ENCODE results near the gene INSM2.

The INSM2 gene

DNA sequence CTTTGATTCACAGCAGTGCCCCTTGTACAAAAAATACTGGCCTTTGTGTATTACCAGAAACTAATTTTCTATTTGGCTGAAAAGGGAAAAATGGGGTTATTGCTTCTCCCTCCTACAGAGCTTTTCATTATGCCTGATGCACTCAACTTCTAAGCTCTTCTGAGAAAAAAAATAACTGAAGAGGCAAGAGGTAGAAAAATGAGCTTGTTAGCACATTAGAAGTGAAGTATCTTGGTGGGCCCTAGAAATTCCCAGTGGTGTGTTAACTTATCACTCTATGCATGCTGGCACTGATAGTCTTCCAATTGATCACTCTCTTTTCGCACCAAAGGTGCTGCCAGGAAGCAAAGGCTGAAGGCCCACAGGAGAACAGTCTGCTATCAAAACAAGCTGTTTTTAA lies 17.1 kb downstream of the INSM2 start:
- no peak overlapping the region for H3K27ac ChIP-seq (ENCODE audit: low read length)

DNA sequence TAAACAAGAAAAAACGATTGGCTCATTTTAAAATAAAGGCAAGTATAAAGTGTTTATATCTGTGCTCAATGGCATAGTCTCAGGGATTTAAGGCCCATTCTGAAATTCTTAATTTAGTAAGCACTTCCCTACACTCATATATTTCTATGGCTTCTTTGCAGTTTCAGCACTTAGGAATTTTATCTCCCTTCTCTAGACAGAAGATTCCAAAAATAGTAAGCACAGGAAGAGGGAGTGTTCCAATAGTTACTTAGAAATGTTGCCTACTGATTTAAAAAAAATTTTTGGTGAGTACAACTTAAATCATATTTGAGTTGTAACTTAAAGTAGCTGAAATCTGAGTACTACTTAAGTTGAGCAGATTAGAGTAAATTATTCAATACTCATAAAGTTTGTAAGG lies 19.8 kb downstream of the INSM2 start:
- H3K27ac ChIP-seq (ENCODE audit: low read length), result no peak overlapping the region
- H3K4me3 ChIP-seq (ENCODE audit: low read length), result no peak overlapping the region
- H3K4me1 ChIP-seq (ENCODE audit: control insufficient read depth, low read depth, low read length), result peaks cover 20% of the 10 kb centered on the region
- H3K36me3 ChIP-seq (ENCODE audit: control insufficient read depth, low read depth, low read length), result no peaks in the 10 kb centered on the region
- H3K9me3 ChIP-seq (ENCODE audit: control insufficient read depth, low read depth, low read length), result no peaks in the 10 kb centered on the region
- H3K27me3 ChIP-seq (ENCODE audit: control insufficient read depth, insufficient read depth, low read length), result no peaks in the 10 kb centered on the region
- H3K9ac ChIP-seq (ENCODE audit: low read length), result no peak overlapping the region

More for the DNA sequence above, 17.1 kb downstream of the INSM2 start:
- H3K4me3 ChIP-seq (ENCODE audit: low read length), result no peak overlapping the region
- no peaks in the 10 kb centered on the region for H3K36me3 ChIP-seq (ENCODE audit: control insufficient read depth, low read depth, low read length)
- no peaks in the 10 kb centered on the region for H3K27me3 ChIP-seq (ENCODE audit: control insufficient read depth, insufficient read depth, low read length)
- peaks cover 6% of the 10 kb centered on the region for H3K4me1 ChIP-seq (ENCODE audit: control insufficient read depth, low read depth, low read length)
- H3K9ac ChIP-seq (ENCODE audit: low read length), result no peak overlapping the region
- no peaks in the 10 kb centered on the region for H3K9me3 ChIP-seq (ENCODE audit: control insufficient read depth, low read depth, low read length)

- Histone ChIP-seq H3K4me1 (ENCODE audit: control insufficient read depth, low read depth, low read length) (peaks cover 15% of the 10 kb centered on the region), H3K36me3 (ENCODE audit: control insufficient read depth, low read depth, low read length) (no peaks in the 10 kb centered on the region), H3K4me3 (ENCODE audit: low read length) (no peak overlapping the region), H3K9ac (ENCODE audit: low read length) (no peak overlapping the region), H3K27me3 (ENCODE audit: control insufficient read depth, insufficient read depth, low read length) (no peaks in the 10 kb centered on the region), H3K9me3 (ENCODE audit: control insufficient read depth, low read depth, low read length) (no peaks in the 10 kb centered on the region), H3K27ac (ENCODE audit: low read length) (no peak overlapping the region)
Measured at GRCh38 chr14:35556548-35556947, 22.6 kb downstream of the INSM2 start.

GRCh38 chr14:35557221-35557747 lies 23.3 kb downstream of the INSM2 start:
- Histone ChIP-seq H3K36me3 (ENCODE audit: control insufficient read depth, low read depth, low read length) (no peaks in the 10 kb centered on the region), H3K27ac (ENCODE audit: low read length) (no peak overlapping the region), H3K9me3 (ENCODE audit: control insufficient read depth, low read depth, low read length) (no peaks in the 10 kb centered on the region), H3K4me1 (ENCODE audit: control insufficient read depth, low read depth, low read length) (peaks cover 15% of the 10 kb centered on the region), H3K9ac (ENCODE audit: low read length) (no peak overlapping the region), H3K4me3 (ENCODE audit: low read length) (no peak overlapping the region), H3K27me3 (ENCODE audit: control insufficient read depth, insufficient read depth, low read length) (no peaks in the 10 kb centered on the region)

DNA sequence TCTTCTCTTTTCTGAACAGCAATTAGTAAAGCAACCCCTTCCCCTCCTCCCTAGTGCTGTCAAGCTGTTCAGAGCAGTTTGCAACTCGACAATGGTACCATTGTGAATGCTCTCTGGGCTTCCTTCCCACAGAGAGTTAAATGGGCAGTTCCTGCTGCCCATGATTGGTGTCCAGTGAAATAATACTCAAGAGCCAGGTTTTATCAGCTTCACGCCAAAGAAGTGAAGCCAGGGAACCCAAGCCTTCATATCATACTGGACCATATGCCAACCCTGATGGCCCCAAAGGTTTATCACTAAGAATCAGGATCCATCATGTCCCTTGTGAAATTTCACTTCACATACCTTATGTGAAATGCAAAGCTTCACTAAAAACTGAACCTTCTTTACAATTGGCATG lies 24.7 kb downstream of the INSM2 start:
- peaks cover 15% of the 10 kb centered on the region for H3K4me1 ChIP-seq (ENCODE audit: control insufficient read depth, low read depth, low read length)
- no peaks in the 10 kb centered on the region for H3K27me3 ChIP-seq (ENCODE audit: control insufficient read depth, insufficient read depth, low read length)
- no peak overlapping the region for H3K27ac ChIP-seq (ENCODE audit: low read length)
- no peaks in the 10 kb centered on the region for H3K36me3 ChIP-seq (ENCODE audit: control insufficient read depth, low read depth, low read length)
- H3K9ac ChIP-seq (ENCODE audit: low read length), result no peak overlapping the region
- H3K9me3 ChIP-seq (ENCODE audit: control insufficient read depth, low read depth, low read length), result no peaks in the 10 kb centered on the region
- H3K4me3 ChIP-seq (ENCODE audit: low read length), result no peak overlapping the region

DNA sequence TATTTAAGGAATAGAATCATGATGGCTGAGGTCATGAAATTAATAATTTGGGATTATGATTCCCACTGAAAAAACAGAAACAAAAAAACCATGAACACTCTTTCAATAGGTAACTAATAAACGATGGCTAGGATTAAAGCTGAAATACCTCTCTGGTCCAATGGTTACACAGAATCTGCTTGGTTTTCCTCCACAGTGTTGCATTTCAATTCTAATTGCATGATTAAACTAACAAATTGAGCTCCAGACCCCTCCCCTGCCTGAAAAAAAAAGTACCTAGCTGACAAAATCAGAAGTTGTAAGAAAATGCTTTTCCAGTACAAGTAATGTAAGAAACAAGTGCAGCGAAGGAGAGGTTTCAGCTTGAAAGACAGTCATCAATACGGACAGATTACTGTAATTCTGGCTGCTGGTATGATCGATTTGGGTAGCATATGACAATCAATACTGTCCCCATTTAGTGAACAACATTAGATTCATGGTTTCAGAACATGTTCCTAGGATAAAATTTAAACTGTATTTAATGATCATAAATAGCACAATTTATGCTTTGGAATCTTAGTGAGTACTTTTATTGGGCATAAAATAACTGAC lies 32.0 kb downstream of the INSM2 start:
- no peak overlapping the region for H3K27ac ChIP-seq (ENCODE audit: low read length)
- peaks cover 3% of the 10 kb centered on the region for H3K4me1 ChIP-seq (ENCODE audit: control insufficient read depth, low read depth, low read length)
- H3K36me3 ChIP-seq (ENCODE audit: control insufficient read depth, low read depth, low read length), result no peaks in the 10 kb centered on the region
- H3K27me3 ChIP-seq (ENCODE audit: control insufficient read depth, insufficient read depth, low read length), result no peaks in the 10 kb centered on the region
- H3K9me3 ChIP-seq (ENCODE audit: control insufficient read depth, low read depth, low read length), result no peaks in the 10 kb centered on the region
- no peak overlapping the region for H3K9ac ChIP-seq (ENCODE audit: low read length)
- H3K4me3 ChIP-seq (ENCODE audit: low read length), result no peak overlapping the region

DNA sequence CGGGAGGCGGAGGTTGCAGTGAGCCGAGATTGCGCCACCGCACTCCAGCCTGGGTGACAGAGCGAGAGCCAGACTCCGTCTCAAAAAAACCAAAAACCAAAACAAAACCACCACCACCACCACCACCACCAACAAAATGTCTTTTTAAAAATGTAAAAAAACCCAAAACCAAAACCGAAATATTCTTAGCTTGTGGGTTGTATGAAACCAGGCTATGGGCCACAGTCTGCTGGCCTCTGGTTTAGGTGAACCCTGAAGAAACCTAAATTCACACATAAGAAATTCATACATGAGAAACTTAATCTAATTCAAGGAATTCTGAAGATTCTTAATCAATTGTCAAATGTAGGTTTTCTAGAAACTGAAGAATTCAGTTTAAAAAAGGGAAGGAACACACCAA lies 37.6 kb downstream of the INSM2 start:
- H3K4me3 ChIP-seq (ENCODE audit: low read length), result no peak overlapping the region
- H3K9ac ChIP-seq (ENCODE audit: low read length), result no peak overlapping the region
- H3K4me1 ChIP-seq (ENCODE audit: control insufficient read depth, low read depth, low read length), result peaks cover 3% of the 10 kb centered on the region
- no peaks in the 10 kb centered on the region for H3K27me3 ChIP-seq (ENCODE audit: control insufficient read depth, insufficient read depth, low read length)
- no peak overlapping the region for H3K27ac ChIP-seq (ENCODE audit: low read length)
- no peaks in the 10 kb centered on the region for H3K36me3 ChIP-seq (ENCODE audit: control insufficient read depth, low read depth, low read length)
- no peaks in the 10 kb centered on the region for H3K9me3 ChIP-seq (ENCODE audit: control insufficient read depth, low read depth, low read length)

GRCh38 chr14:35573911-35574310 lies 39.9 kb downstream of the INSM2 start:
- H3K9me3 ChIP-seq (ENCODE audit: control insufficient read depth, low read depth, low read length), result no peaks in the 10 kb centered on the region
- no peak overlapping the region for H3K9ac ChIP-seq (ENCODE audit: low read length)
- no peak overlapping the region for H3K4me3 ChIP-seq (ENCODE audit: low read length)
- H3K27ac ChIP-seq (ENCODE audit: low read length), result no peak overlapping the region
- no peaks in the 10 kb centered on the region for H3K27me3 ChIP-seq (ENCODE audit: control insufficient read depth, insufficient read depth, low read length)
- no peaks in the 10 kb centered on the region for H3K36me3 ChIP-seq (ENCODE audit: control insufficient read depth, low read depth, low read length)
- H3K4me1 ChIP-seq (ENCODE audit: control insufficient read depth, low read depth, low read length), result no peaks in the 10 kb centered on the region

GRCh38 chr14:35576260-35576659 lies 42.3 kb downstream of the INSM2 start:
- Histone ChIP-seq H3K4me1 (ENCODE audit: control insufficient read depth, low read depth, low read length) (no peaks in the 10 kb centered on the region), H3K9ac (ENCODE audit: low read length) (no peak overlapping the region), H3K4me3 (ENCODE audit: low read length) (no peak overlapping the region), H3K27me3 (ENCODE audit: control insufficient read depth, insufficient read depth, low read length) (no peaks in the 10 kb centered on the region), H3K27ac (ENCODE audit: low read length) (no peak overlapping the region), H3K36me3 (ENCODE audit: control insufficient read depth, low read depth, low read length) (no peaks in the 10 kb centered on the region), H3K9me3 (ENCODE audit: control insufficient read depth, low read depth, low read length) (no peaks in the 10 kb centered on the region)

GRCh38 chr14:35576856-35577255 lies 42.9 kb downstream of the INSM2 start:
- Histone ChIP-seq H3K4me3 (ENCODE audit: low read length) (no peak overlapping the region), H3K4me1 (ENCODE audit: control insufficient read depth, low read depth, low read length) (no peaks in the 10 kb centered on the region), H3K9me3 (ENCODE audit: control insufficient read depth, low read depth, low read length) (no peaks in the 10 kb centered on the region), H3K27ac (ENCODE audit: low read length) (no peak overlapping the region), H3K9ac (ENCODE audit: low read length) (no peak overlapping the region), H3K27me3 (ENCODE audit: control insufficient read depth, insufficient read depth, low read length) (no peaks in the 10 kb centered on the region), H3K36me3 (ENCODE audit: control insufficient read depth, low read depth, low read length) (no peaks in the 10 kb centered on the region)

DNA sequence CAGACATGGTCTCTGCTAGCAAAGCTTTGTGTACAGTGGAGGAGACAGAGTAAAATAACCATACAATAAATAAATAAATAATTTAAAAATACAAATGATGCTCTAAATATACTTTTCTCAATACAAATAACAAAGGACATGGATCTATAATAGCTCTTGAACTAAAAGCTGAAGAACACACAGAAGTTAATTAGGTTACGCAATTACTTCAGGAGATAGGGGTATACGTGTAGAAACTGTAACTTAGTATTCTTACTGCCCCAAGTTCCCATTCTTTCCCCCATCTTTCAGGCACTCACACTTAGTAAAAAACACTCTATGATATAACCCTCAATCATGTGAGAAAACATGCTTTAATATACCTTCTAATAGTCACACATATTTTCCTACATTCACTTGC lies 44.2 kb downstream of the INSM2 start:
- Histone ChIP-seq H3K36me3 (ENCODE audit: control insufficient read depth, low read depth, low read length) (no peaks in the 10 kb centered on the region), H3K9me3 (ENCODE audit: control insufficient read depth, low read depth, low read length) (no peaks in the 10 kb centered on the region), H3K9ac (ENCODE audit: low read length) (no peak overlapping the region), H3K4me3 (ENCODE audit: low read length) (no peak overlapping the region), H3K4me1 (ENCODE audit: control insufficient read depth, low read depth, low read length) (no peaks in the 10 kb centered on the region), H3K27ac (ENCODE audit: low read length) (no peak overlapping the region), H3K27me3 (ENCODE audit: control insufficient read depth, insufficient read depth, low read length) (no peaks in the 10 kb centered on the region)

DNA sequence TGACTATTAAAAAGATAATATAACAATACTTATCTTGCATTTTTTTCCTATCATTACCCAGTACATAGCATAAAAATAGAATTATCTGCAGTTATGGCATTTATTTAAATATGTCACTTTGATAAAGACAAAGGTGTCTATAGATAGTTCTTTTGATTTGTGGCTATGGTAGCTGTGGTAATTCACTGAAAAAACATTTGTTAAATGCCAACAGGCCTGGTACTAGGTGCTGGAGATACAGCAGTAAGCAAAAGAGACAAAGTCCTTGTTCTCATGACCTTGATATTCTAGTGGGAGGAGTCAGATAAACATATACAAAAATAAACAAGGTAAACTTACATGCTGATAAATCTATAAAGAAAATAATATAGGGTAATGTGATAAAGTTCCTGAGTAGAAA lies 44.7 kb downstream of the INSM2 start:
- Histone ChIP-seq H3K4me3 (ENCODE audit: low read length) (no peak overlapping the region), H3K4me1 (ENCODE audit: control insufficient read depth, low read depth, low read length) (no peaks in the 10 kb centered on the region), H3K9me3 (ENCODE audit: control insufficient read depth, low read depth, low read length) (no peaks in the 10 kb centered on the region), H3K36me3 (ENCODE audit: control insufficient read depth, low read depth, low read length) (no peaks in the 10 kb centered on the region), H3K27ac (ENCODE audit: low read length) (no peak overlapping the region), H3K9ac (ENCODE audit: low read length) (no peak overlapping the region), H3K27me3 (ENCODE audit: control insufficient read depth, insufficient read depth, low read length) (no peaks in the 10 kb centered on the region)

Data from iPS-18a (cell line).